MM.1S (cell line): ENCODE results near the gene ABRAXAS1.

Experiments used
- DNase-seq: peaks from one replicate; pipeline ENCODE4 v3.0.0-alpha.2; 2015
- H2AFZ ChIP-seq: fragments of 300-600 bp; sonication (generic); 2 replicates; pipeline ENCODE4 v1.6.0; 2016; ENCODE audit warnings: antibody characterized with exemption, low read length
- H3F3A ChIP-seq: fragments of 300-600 bp; sonication (generic); 2 replicates; pipeline ENCODE4 v1.6.1; 2016; ENCODE audit warnings: mild to moderate bottlenecking, antibody characterized with exemption, low read length, moderate library complexity, mixed read lengths; ENCODE audit not compliant: insufficient read depth
- H3K27ac ChIP-seq: fragments of 300-600 bp; sonication (generic); 2 replicates; pipeline ENCODE4 v1.5.1; 2016; ENCODE audit warnings: mild to moderate bottlenecking, low read length
- H3K27me3 ChIP-seq: fragments of 300-600 bp; sonication (generic); replicated peaks from 2 replicates; pipeline ENCODE4 v1.6.0; 2016; ENCODE audit warnings: low read length; ENCODE audit not compliant: insufficient read depth
- H3K36me3 ChIP-seq: fragments of 300-600 bp; sonication (generic); replicated peaks from 2 replicates; pipeline ENCODE4 v1.6.1; 2016; ENCODE audit warnings: mild to moderate bottlenecking, low read length, mixed read lengths; ENCODE audit not compliant: insufficient read depth
- H3K4me1 ChIP-seq: fragments of 300-600 bp; sonication (generic); 2 replicates; pipeline ENCODE4 v1.6.1; 2016; ENCODE audit warnings: low read length, mixed read lengths
- H3K4me2 ChIP-seq: fragments of 300-600 bp; sonication (generic); 2 replicates; pipeline ENCODE4 v1.6.0; 2016; ENCODE audit warnings: low read depth, low read length
- H3K4me3 ChIP-seq: fragments of 300-600 bp; sonication (generic); 2 replicates; pipeline ENCODE4 v1.5.1; 2016; ENCODE audit warnings: low read length, mixed read lengths
- H3K79me2 ChIP-seq: fragments of 300-600 bp; sonication (generic); 2 replicates; pipeline ENCODE4 v1.6.1; 2016; ENCODE audit warnings: mixed run types, low read length, mixed read lengths
- H3K9ac ChIP-seq: fragments of 300-600 bp; sonication (generic); 2 replicates; pipeline ENCODE4 v1.6.1; 2016; ENCODE audit warnings: low read length, mixed read lengths
- H3K9me2 ChIP-seq: fragments of 300-600 bp; sonication (generic); replicated peaks from 2 replicates; pipeline ENCODE4 v1.6.1; 2016; ENCODE audit warnings: mild to moderate bottlenecking, low read length, mixed read lengths; ENCODE audit not compliant: insufficient read depth
- H3K9me3 ChIP-seq: fragments of 300-600 bp; sonication (generic); replicated peaks from 2 replicates; pipeline ENCODE4 v1.6.1; 2016; ENCODE audit warnings: mild to moderate bottlenecking, low read length, mixed read lengths; ENCODE audit not compliant: insufficient read depth
- H4K20me1 ChIP-seq: fragments of 300-600 bp; sonication (generic); 2 replicates; pipeline ENCODE4 v1.6.1; 2016; ENCODE audit warnings: mild to moderate bottlenecking, low read length, moderate library complexity, mixed read lengths; ENCODE audit not compliant: insufficient read depth
- EZH2 ChIP-seq: fragments of 300-600 bp; sonication (generic); optimal IDR thresholded peaks from 2 replicates; pipeline ENCODE3; 2017; ENCODE audit warnings: low read depth, mild to moderate bottlenecking, antibody characterized with exemption, low read length, mixed read lengths
- EZH2phosphoT487 ChIP-seq: fragments of 300-600 bp; sonication (generic); IDR thresholded peaks from 2 replicates; pipeline ENCODE4 v1.6.1; 2018; ENCODE audit warnings: antibody characterized with exemption, low read length
- TF ChIP-seq, protein P1 (sequence below): fragments of 300-600 bp; sonication (generic); IDR thresholded peaks from 2 replicates; pipeline ENCODE4 v1.5.1; 2016; ENCODE audit warnings: antibody characterized with exemption, low read length, mixed read lengths

Gene ABRAXAS1

DNA sequence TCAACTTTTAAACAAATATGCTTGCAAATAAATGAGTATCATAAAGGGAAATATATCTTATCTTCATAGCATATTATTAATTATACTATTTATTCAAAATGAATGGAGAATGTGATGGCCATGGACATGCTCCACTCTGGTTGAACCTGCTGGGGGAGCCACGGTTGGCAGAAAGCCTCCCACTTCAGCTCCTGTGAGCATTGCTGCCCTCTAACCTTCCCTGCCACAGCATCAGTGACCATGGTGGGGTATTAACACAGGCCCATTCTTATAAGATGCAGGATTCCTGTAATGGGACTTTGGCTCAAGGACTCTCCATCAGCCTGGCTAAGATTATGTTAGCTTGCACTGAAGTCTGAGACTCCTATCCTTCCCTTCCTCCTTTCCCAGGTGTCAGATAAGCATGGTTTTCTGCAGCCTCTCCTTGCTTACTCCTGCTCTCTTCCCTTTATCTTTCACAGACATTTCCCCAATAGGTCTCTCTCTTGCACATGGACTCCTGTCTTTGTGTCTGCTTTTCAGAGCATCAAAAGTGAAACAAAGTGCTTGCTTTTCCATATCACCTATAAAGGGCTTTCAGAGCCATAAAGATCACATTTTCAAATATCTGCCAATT lies 4.9 kb upstream of the ABRAXAS1 start:
- Histone ChIP-seq H3K4me1 (peaks cover 6% of the 10 kb centered on the region; the same call in 1 of the 2 replicates), H3K4me3 (no peak overlapping the region), H3K36me3 (no peaks in the 10 kb centered on the region), H3K27me3 (no peaks in the 10 kb centered on the region), H3K9me3 (no peaks in the 10 kb centered on the region), H4K20me1 (no peaks in the 10 kb centered on the region), H3K4me2 (no peak overlapping the region), H2AFZ (no peak overlapping the region), H3K9me2 (no peaks in the 10 kb centered on the region), H3K9ac (no peak overlapping the region), H3F3A (peaks cover under 1% of the 10 kb centered on the region; the same call in 1 of the 2 replicates), H3K27ac (no peak overlapping the region), H3K79me2 (no peaks in the 10 kb centered on the region)
- TF ChIP-seq, protein P1, sequence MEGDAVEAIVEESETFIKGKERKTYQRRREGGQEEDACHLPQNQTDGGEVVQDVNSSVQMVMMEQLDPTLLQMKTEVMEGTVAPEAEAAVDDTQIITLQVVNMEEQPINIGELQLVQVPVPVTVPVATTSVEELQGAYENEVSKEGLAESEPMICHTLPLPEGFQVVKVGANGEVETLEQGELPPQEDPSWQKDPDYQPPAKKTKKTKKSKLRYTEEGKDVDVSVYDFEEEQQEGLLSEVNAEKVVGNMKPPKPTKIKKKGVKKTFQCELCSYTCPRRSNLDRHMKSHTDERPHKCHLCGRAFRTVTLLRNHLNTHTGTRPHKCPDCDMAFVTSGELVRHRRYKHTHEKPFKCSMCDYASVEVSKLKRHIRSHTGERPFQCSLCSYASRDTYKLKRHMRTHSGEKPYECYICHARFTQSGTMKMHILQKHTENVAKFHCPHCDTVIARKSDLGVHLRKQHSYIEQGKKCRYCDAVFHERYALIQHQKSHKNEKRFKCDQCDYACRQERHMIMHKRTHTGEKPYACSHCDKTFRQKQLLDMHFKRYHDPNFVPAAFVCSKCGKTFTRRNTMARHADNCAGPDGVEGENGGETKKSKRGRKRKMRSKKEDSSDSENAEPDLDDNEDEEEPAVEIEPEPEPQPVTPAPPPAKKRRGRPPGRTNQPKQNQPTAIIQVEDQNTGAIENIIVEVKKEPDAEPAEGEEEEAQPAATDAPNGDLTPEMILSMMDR: no peak; the same call in 1 of the 2 replicates
- no peak for TF ChIP-seq EZH2phosphoT487
- no peak for TF ChIP-seq EZH2
- DNase-seq: no peak

DNA sequence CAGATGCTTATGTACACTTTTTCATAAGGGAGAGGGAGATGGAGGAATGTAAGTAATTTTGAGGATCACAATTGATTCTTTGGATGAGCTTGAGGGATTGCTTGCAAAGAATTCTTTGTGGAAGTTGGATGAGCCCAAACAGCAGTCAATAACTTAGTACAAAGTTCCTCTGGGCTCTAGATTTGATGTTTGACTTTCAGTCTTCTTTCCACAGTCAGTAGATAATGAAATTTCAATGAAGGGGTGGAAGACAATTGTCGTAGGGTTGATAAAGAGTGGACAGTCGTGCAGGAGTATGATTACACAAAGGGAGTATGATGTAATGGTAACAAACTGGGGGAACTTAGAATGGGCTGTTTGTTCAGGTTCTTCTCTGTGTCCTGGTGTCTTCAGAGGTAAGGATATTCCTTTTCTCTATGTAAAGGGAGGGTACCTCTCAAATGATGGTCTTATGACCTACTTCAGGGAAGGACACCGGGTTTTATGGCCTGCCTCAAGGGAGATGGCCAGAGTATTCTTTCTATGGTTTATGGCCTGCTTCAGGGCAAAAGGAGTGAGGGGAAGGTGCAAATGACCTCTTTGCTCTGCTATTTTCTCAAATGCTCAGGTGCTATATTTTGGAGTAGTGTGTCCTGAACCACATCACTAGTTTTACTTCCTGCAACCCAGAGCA lies 1.7 kb upstream of the ABRAXAS1 start:
- H3K4me2 ChIP-seq: no peak overlapping the region
- H3K27ac ChIP-seq: no peak overlapping the region
- no peak overlapping the region for H3K4me3 ChIP-seq
- H3K9me3 ChIP-seq: no peaks in the 10 kb centered on the region
- no peak for DNase-seq
- TF ChIP-seq, protein P1: no peak
- no peak for TF ChIP-seq EZH2phosphoT487
- H3K9me2 ChIP-seq: no peaks in the 10 kb centered on the region
- no peaks in the 10 kb centered on the region for H4K20me1 ChIP-seq
- H3K27me3 ChIP-seq: no peaks in the 10 kb centered on the region
- H3K36me3 ChIP-seq: no peaks in the 10 kb centered on the region
- H2AFZ ChIP-seq: no peak overlapping the region
- H3K9ac ChIP-seq: no peak overlapping the region
- H3K79me2 ChIP-seq: no peaks in the 10 kb centered on the region
- peaks cover 6% of the 10 kb centered on the region; the same call in 1 of the 2 replicates for H3F3A ChIP-seq
- peaks cover 11% of the 10 kb centered on the region; the same call in 1 of the 2 replicates for H3K4me1 ChIP-seq

DNA sequence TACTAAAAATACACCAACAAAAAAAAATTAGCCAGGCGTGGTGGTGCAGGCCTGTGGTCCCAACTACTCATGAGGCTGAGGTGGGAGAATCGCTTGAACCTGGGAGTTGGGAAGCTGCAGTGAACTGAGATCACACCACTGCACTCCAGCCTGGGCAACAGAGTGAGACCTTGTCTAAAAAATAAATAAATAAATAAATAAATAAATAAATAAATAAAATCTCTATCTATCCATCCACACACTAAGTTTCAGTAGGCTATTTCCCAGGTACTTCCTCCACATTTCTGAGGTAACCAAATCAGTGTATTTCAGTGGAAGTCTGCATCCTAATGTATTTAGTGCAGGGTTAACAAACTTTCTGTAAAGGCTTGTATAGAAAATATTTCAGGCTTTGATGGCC lies 10.9 kb downstream of the ABRAXAS1 start:
- no peak overlapping the region for H3K27ac ChIP-seq
- no peaks in the 10 kb centered on the region for H4K20me1 ChIP-seq
- H3K9me2 ChIP-seq: no peaks in the 10 kb centered on the region
- H3K36me3 ChIP-seq: no peaks in the 10 kb centered on the region
- DNase-seq: no peak
- H3K9me3 ChIP-seq: no peaks in the 10 kb centered on the region
- H3K9ac ChIP-seq: no peak overlapping the region
- no peaks in the 10 kb centered on the region for H3K79me2 ChIP-seq
- H2AFZ ChIP-seq: no peak overlapping the region
- no peaks in the 10 kb centered on the region; the same call in 1 of the 2 replicates for H3F3A ChIP-seq
- 0 out of 2 replicates have a peak, but pooled peaks cover 5% of the 10 kb centered on the region for H3K4me1 ChIP-seq
- H3K4me2 ChIP-seq: no peak overlapping the region
- no peak overlapping the region for H3K4me3 ChIP-seq
- no peaks in the 10 kb centered on the region for H3K27me3 ChIP-seq
- TF ChIP-seq, protein P1: no peak
- no peak for TF ChIP-seq EZH2phosphoT487
- TF ChIP-seq EZH2: no peak
